ENCODE measurements around the gene WDR72.

DNA sequence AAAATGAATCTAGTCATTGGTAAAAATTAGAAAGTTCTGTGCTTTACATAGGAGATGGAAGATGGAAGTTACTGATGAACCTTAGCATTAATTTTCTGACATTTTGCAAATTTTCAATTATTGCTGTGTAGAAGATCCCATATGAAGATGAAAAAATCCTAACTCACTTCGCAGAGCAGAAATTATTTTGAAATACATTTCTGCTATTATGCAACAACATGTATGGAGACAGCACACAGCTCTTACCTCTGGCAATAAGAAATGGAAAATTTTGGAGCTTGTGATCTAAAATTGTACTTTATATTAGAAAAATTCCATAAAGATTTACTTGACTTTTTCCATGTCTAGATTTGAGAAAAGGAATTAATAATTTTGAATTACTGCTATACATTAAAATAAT is 177.9 kb downstream of the WDR72 start:
- TF ChIP-seq, protein P1, sequence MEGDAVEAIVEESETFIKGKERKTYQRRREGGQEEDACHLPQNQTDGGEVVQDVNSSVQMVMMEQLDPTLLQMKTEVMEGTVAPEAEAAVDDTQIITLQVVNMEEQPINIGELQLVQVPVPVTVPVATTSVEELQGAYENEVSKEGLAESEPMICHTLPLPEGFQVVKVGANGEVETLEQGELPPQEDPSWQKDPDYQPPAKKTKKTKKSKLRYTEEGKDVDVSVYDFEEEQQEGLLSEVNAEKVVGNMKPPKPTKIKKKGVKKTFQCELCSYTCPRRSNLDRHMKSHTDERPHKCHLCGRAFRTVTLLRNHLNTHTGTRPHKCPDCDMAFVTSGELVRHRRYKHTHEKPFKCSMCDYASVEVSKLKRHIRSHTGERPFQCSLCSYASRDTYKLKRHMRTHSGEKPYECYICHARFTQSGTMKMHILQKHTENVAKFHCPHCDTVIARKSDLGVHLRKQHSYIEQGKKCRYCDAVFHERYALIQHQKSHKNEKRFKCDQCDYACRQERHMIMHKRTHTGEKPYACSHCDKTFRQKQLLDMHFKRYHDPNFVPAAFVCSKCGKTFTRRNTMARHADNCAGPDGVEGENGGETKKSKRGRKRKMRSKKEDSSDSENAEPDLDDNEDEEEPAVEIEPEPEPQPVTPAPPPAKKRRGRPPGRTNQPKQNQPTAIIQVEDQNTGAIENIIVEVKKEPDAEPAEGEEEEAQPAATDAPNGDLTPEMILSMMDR (IDR thresholded peaks at IDR 0.05; ENCODE audit: control extremely low read depth in 1 of 3, insufficient read depth in 1 of 3, low read depth in 1 of 3, low read length in 3 of 3), result no peak
- TF ChIP-seq TEAD4 (IDR thresholded peaks at IDR 0.05; ENCODE audit: low read depth, low read length), result no peak
- TF ChIP-seq SP1 (IDR thresholded peaks at IDR 0.05; ENCODE audit: low read depth, low read length), result no peak
- TF ChIP-seq CREB1 (IDR thresholded peaks at IDR 0.05), result no peak
- TF ChIP-seq RAD21 (IDR thresholded peaks at IDR 0.05 in 1 of 2, conservative IDR thresholded peaks at IDR 0.05 in 1 of 2; ENCODE audit: low read depth in 2 of 2, low read length in 2 of 2), result no peak
- no peak for TF ChIP-seq POLR2A (IDR thresholded peaks at IDR 0.05; ENCODE audit: control extremely low read depth in 1 of 2, low read depth in 2 of 2, low read length in 2 of 2)
- TF ChIP-seq, protein P2, sequence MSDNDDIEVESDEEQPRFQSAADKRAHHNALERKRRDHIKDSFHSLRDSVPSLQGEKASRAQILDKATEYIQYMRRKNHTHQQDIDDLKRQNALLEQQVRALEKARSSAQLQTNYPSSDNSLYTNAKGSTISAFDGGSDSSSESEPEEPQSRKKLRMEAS (IDR thresholded peaks at IDR 0.05), result no peak
- no peak for TF ChIP-seq GABPA (IDR thresholded peaks at IDR 0.05; ENCODE audit: borderline replicate concordance, insufficient read depth, low read length)
- TF ChIP-seq RFX5 (IDR thresholded peaks at IDR 0.05; ENCODE audit: borderline replicate concordance, low read depth, low read length), result no peak
- TF ChIP-seq PHF8 (conservative IDR thresholded peaks at IDR 0.05; ENCODE audit: low read depth, low read length), result no peak
- TF ChIP-seq SIN3A (conservative IDR thresholded peaks at IDR 0.05 in 1 of 2, IDR thresholded peaks at IDR 0.05 in 1 of 2; ENCODE audit: low read depth in 1 of 2, low read length in 2 of 2), result no peak
- no peak for TF ChIP-seq CHD1 (IDR thresholded peaks at IDR 0.05; ENCODE audit: low read depth, low read length)
